LHCN-M2 (cell line): Measurements from ENCODE around the gene ANHX. TPM values are rescaled to one million over a fixed set of nuclear protein-coding genes. Genes with fewer than 3 reads are reported as not detected.

Experiments
- DNase-seq: peaks from one replicate; pipeline ENCODE4 v3.0.0-alpha.2; 2012; ENCODE audit warnings: low read depth
- total RNA-seq: library from RNA; depleted of rRNA; stranded (reverse); fragments of >200 nt; gene quantifications from 2 replicates; pipeline ENCODE4 v1.2.3, GENCODE V29; 2014; rRNA removed

The ANHX gene
- total RNA-seq, 1 experiment from 2014 or later: not detected

GRCh38 chr12:133203344-133204263, 32.1 kb downstream of the ANHX start:
- peak; percentile 30 for DNase-seq

- no peak for DNase-seq
Measured at GRCh38 chr12:133202493-133203343, 33.0 kb downstream of the ANHX start.

GRCh38 chr12:133201888-133202287, 33.8 kb downstream of the ANHX start:
- no peak for DNase-seq

- no peak for DNase-seq
Measured at GRCh38 chr12:133192847-133193246, 42.8 kb downstream of the ANHX start.

GRCh38 chr12:133190176-133190575, 45.5 kb downstream of the ANHX start:
- no peak for DNase-seq

- DNase-seq: peak; percentile 90
Measured at GRCh38 chr12:133181238-133181959, 54.3 kb downstream of the ANHX start, which contains the start of gene ZNF268. Gene ZNF268 (plus strand): TSS chr12:133181495. CDS start chr12:133181998, 503 bp downstream.

- no peak for DNase-seq
Measured at GRCh38 chr12:133180669-133181068, 55.0 kb downstream of the ANHX start.

- no peak for DNase-seq
Measured at GRCh38 chr12:133174901-133175300, 60.8 kb downstream of the ANHX start.

- DNase-seq: no peak
Measured at GRCh38 chr12:133172491-133172890, 63.2 kb downstream of the ANHX start.

Other genes starting within 250 kb of the ANHX start
- 16.2 and 16.3 TPM in 2 replicates for gene ZNF26, start 249.5 kb downstream of the ANHX start, total RNA-seq
- 21.8 and 27.7 TPM in 2 replicates for gene ZNF84, start 198.4 kb downstream of the ANHX start, total RNA-seq
- gene ZNF140, start 155.0 kb downstream of the ANHX start, total RNA-seq: 11.7 and 14.4 TPM in 2 replicates
- 1.0 and 1.2 TPM in 2 replicates for gene ZNF891, start 105.6 kb downstream of the ANHX start, total RNA-seq
- 7.2 and 8.1 TPM in 2 replicates for gene ZNF10, start 105.2 kb downstream of the ANHX start, total RNA-seq
- 19.3 and 24.0 TPM in 2 replicates for gene ZNF268, start 54.4 kb downstream of the ANHX start, total RNA-seq